Fibroblast of pulmonary artery (primary cell): ENCODE data around the gene PTPRCAP.
"Not testable (repeated sequence)": the region's sequence is repeated elsewhere in the genome, so short reads cannot be mapped to it uniquely, and the experiment has no call there.

Source experiments
- DNase-seq: peaks from one replicate; pipeline ENCODE4 v3.0.0-alpha.2; 2010; ENCODE audit warnings: low read depth
- H3K4me3 ChIP-seq: replicated peaks from 2 replicates; pipeline ENCODE4 v1.5.1; 2011; ENCODE audit warnings: low read depth, mild to moderate bottlenecking, control low read depth, low read length, moderate library complexity
- CTCF ChIP-seq: IDR thresholded peaks from 2 replicates; pipeline ENCODE4 v1.5.1; 2011; ENCODE audit warnings: mild to moderate bottlenecking, control low read depth, low read length, inconsistent platforms; ENCODE audit errors: missing control alignments

PTPRCAP gene

GRCh38 chr11:67482275-67482826 lies 44.9 kb upstream of the PTPRCAP start:
- peak overlapping the region; percentile 76 for H3K4me3 ChIP-seq
- no peak for TF ChIP-seq CTCF
- DNase-seq, result no peak

- not testable (repeated sequence) for H3K4me3 ChIP-seq, DNase-seq
Observed at GRCh38 chr11:67477344-67478050, 40.0 kb upstream of the PTPRCAP start.

GRCh38 chr11:67476692-67477091 lies 39.2 kb upstream of the PTPRCAP start:
- not testable (repeated sequence) for H3K4me3 ChIP-seq, DNase-seq

- no peak for DNase-seq
- H3K4me3 ChIP-seq, result no peak overlapping the region
- no peak for TF ChIP-seq CTCF
Observed at GRCh38 chr11:67472882-67473281, 35.4 kb upstream of the PTPRCAP start.

DNA sequence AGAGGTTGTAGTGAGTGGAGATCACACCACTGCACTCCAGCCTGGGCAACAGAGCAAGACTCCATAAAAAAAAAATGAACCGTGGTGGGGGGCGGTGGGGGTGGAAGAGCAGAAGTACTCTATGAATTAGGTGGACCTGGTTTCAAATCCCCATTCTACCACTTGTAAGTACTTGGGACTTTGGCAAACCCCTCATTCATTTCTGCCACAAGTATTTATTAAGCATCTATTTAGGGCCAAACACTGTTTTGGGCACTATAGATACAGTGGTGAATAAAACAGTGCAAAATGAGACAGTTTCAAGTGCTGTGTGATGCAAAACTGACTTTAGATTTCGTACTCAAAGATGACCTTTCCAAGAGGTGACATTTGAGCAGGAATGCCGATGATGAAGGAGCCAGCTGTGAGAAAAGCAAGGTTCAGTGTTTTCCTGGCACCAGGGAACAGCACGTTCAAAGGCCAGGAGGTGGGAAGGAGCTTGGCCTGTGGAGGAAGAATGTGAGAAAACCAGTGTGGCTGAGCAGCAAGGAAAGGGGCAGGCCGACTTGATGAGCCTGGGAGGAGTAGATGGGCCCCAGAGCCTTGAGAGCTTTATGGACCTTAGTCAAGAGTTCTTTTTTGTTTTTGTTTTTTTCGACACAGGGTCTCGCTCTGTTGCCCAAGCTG lies 33.0 kb upstream of the PTPRCAP start:
- no peak overlapping the region for H3K4me3 ChIP-seq
- no peak for DNase-seq
- TF ChIP-seq CTCF, result no peak

DNA sequence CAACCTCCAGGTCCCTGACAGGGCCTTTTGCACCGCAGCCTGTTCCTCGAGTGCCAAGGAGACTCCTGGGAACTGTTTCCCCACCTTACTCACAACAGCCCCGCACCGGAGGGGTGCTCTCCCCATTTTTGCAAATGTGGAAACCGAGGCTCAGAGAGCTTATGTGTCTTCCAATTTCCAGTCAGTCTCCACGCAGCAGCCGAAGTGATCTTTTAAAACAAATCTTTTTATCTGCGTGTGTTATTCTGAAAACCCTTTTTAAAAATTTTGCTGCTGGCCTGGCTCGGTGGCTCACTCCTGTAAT lies 32.0 kb upstream of the PTPRCAP start:
- DNase-seq, result no peak
- TF ChIP-seq CTCF, result no peak
- H3K4me3 ChIP-seq, result peak overlapping the region; percentile 67

GRCh38 chr11:67468759-67469507 lies 31.5 kb upstream of the PTPRCAP start, which contains the start of gene TMEM134:
TMEM134 (minus strand) TSS chr11:67469251; CDS start chr11:67469192, 59 bp downstream.
- peak; percentile 24 for TF ChIP-seq CTCF
- DNase-seq, result peak; percentile 93
- peak within 1 kb of the TSS; percentile 74 for H3K4me3 ChIP-seq
